Activated effector memory CD4-positive, alpha-beta T cell treated with Interleukin-2 at 50 U/mL for 16 hours (primary cell): Measurements from ENCODE around the gene SSTR4.
"Not testable (repeated sequence)": the region's sequence is repeated elsewhere in the genome, so short reads cannot be mapped to it uniquely, and the experiment has no call there.

Experiments used
- DNase-seq: peaks from one replicate; pipeline ENCODE4 v3.0.0-alpha.2; 2020

The SSTR4 gene

GRCh38 chr20:23019403-23019802 is 15.7 kb upstream of the SSTR4 start:
- no peak for DNase-seq

- no peak for DNase-seq
These were observed 14.7 kb upstream of the SSTR4 start for GRCh38 chr20:23020230-23021018.

GRCh38 chr20:23021541-23021940 is 13.6 kb upstream of the SSTR4 start:
- no peak for DNase-seq

GRCh38 chr20:23021951-23022350 is 13.2 kb upstream of the SSTR4 start:
- DNase-seq: no peak

GRCh38 chr20:23022849-23023248 is 12.3 kb upstream of the SSTR4 start:
- no peak for DNase-seq

- no peak for DNase-seq
These were observed 11.4 kb upstream of the SSTR4 start for GRCh38 chr20:23023621-23024177.

- DNase-seq: no peak
These were observed 10.4 kb upstream of the SSTR4 start for GRCh38 chr20:23024701-23025100.

GRCh38 chr20:23025503-23025902 is 9.6 kb upstream of the SSTR4 start:
- not testable (repeated sequence) for DNase-seq

- DNase-seq: no peak
These were observed 7.4 kb upstream of the SSTR4 start for GRCh38 chr20:23027721-23028120.

GRCh38 chr20:23028392-23028791 is 6.7 kb upstream of the SSTR4 start:
- no peak for DNase-seq

GRCh38 chr20:23029324-23029723 is 5.8 kb upstream of the SSTR4 start:
- DNase-seq: no peak

- no peak for DNase-seq
These were observed 3.8 kb upstream of the SSTR4 start for GRCh38 chr20:23031346-23031745.

GRCh38 chr20:23032056-23032749 is 2.9 kb upstream of the SSTR4 start:
- no peak for DNase-seq

- no peak for DNase-seq
These were observed 2.4 kb upstream of the SSTR4 start for GRCh38 chr20:23032750-23033078.

- DNase-seq: no peak
These were observed 1.2 kb upstream of the SSTR4 start for GRCh38 chr20:23033918-23034317.

GRCh38 chr20:23035731-23036130 is 619 bp downstream of the SSTR4 start:
- no peak for DNase-seq

GRCh38 chr20:23036371-23036770 is 1.3 kb downstream of the SSTR4 start:
- DNase-seq: no peak

- no peak for DNase-seq
These were observed 1.9 kb downstream of the SSTR4 start for GRCh38 chr20:23037017-23037481.

- no peak for DNase-seq
These were observed 4.2 kb downstream of the SSTR4 start for GRCh38 chr20:23039136-23039875.

GRCh38 chr20:23039885-23040508 is 4.9 kb downstream of the SSTR4 start:
- DNase-seq: no peak

GRCh38 chr20:23042270-23042669 is 7.2 kb downstream of the SSTR4 start:
- DNase-seq: no peak

GRCh38 chr20:23043376-23043775 is 8.3 kb downstream of the SSTR4 start:
- DNase-seq: no peak

GRCh38 chr20:23046431-23046830 is 11.3 kb downstream of the SSTR4 start:
- DNase-seq: no peak
